HG02885 (cell line): ENCODE measurements around the gene IPO5.
A peak's percentile ranks its signal among the peaks of the same experiment; 100 is the strongest.
"Not testable (repeated sequence)": the region's sequence is repeated elsewhere in the genome, so short reads cannot be mapped to it uniquely, and the experiment has no call there.

Source experiments
- ATAC-seq: cut with Tn5 transposase; IDR thresholded peaks from one replicate; pipeline ENCODE4 v1.9.1; 2021; ENCODE audit warnings: mild to moderate bottlenecking; ENCODE audit not compliant: unreplicated experiment, poor library complexity

The IPO5 gene

GRCh38 chr13:97946951-97947588, 6.4 kb upstream of the IPO5 start:
- ATAC-seq = no peak

- no peak for ATAC-seq
Observed at GRCh38 chr13:97948041-97948440, 5.4 kb upstream of the IPO5 start.

- ATAC-seq = not testable (repeated sequence)
Observed at GRCh38 chr13:97949316-97949715, 4.2 kb upstream of the IPO5 start.

- ATAC-seq = no peak
Observed at GRCh38 chr13:97951376-97951775, 2.1 kb upstream of the IPO5 start.

- peak; percentile 80 for ATAC-seq
Observed at GRCh38 chr13:97952831-97953230, 644 bp upstream of the IPO5 start.

GRCh38 chr13:97961340-97961739, 7.9 kb downstream of the IPO5 start:
- no peak for ATAC-seq

- no peak for ATAC-seq
Observed at GRCh38 chr13:97962887-97963286, 9.4 kb downstream of the IPO5 start.

GRCh38 chr13:97967226-97967625, 13.8 kb downstream of the IPO5 start:
- no peak for ATAC-seq

- ATAC-seq = no peak
Observed at GRCh38 chr13:97967948-97968347, 14.5 kb downstream of the IPO5 start.

GRCh38 chr13:97971519-97971918, 18.0 kb downstream of the IPO5 start:
- no peak for ATAC-seq

GRCh38 chr13:97974773-97975172, 21.3 kb downstream of the IPO5 start:
- ATAC-seq = no peak

- ATAC-seq = no peak
Observed at GRCh38 chr13:97975280-97975847, 21.9 kb downstream of the IPO5 start.

- peak; percentile 89 for ATAC-seq
Observed at GRCh38 chr13:97975848-97976609, 22.6 kb downstream of the IPO5 start.

- ATAC-seq = peak; percentile 31
Observed at GRCh38 chr13:97976610-97977521, 23.4 kb downstream of the IPO5 start.

- no peak for ATAC-seq
Observed at GRCh38 chr13:97977982-97978381, 24.5 kb downstream of the IPO5 start.

GRCh38 chr13:97978651-97979050, 25.2 kb downstream of the IPO5 start:
- ATAC-seq = no peak

GRCh38 chr13:97979051-97979450, 25.6 kb downstream of the IPO5 start:
- no peak for ATAC-seq

- no peak for ATAC-seq
Observed at GRCh38 chr13:97979556-97979955, 26.1 kb downstream of the IPO5 start.

GRCh38 chr13:97982286-97982685, 28.8 kb downstream of the IPO5 start:
- ATAC-seq = no peak

GRCh38 chr13:97986835-97987234, 33.4 kb downstream of the IPO5 start:
- peak; percentile 93 for ATAC-seq

- ATAC-seq = no peak
Observed at GRCh38 chr13:97999653-98000052, 46.2 kb downstream of the IPO5 start.
